Chondrocyte (in vitro differentiated cells): ENCODE data around the gene DLX3. TPM values are rescaled to one million over a fixed set of nuclear protein-coding genes. Genes with fewer than 3 reads are reported as not detected.

Experiments
- DNase-seq: peaks from one replicate; pipeline ENCODE4 v3.0.0; 2021; ENCODE audit warnings: mixed read lengths, low spot score
- H3K27ac Mint-ChIP-seq: one replicate; pipeline ENCODE4 v1.8.0; 2021; ENCODE audit warnings: mild to moderate bottlenecking, moderate library complexity, mixed read lengths; ENCODE audit not compliant: unreplicated experiment
- H3K27me3 Mint-ChIP-seq: 2 replicates; pipeline ENCODE4 v1.8.0; 2021; ENCODE audit warnings: low read depth, mixed read lengths
- H3K36me3 Mint-ChIP-seq: 2 replicates; pipeline ENCODE4 v1.8.0; 2021; ENCODE audit warnings: low read depth, mixed read lengths
- H3K4me1 Mint-ChIP-seq: 2 replicates; pipeline ENCODE4 v1.8.0; 2021; ENCODE audit warnings: low read depth, mild to moderate bottlenecking, mixed read lengths
- H3K4me3 Mint-ChIP-seq: one replicate; pipeline ENCODE4 v1.8.0; 2021; ENCODE audit warnings: mild to moderate bottlenecking, moderate library complexity, mixed read lengths; ENCODE audit not compliant: unreplicated experiment
- H3K9me3 Mint-ChIP-seq: 2 replicates; pipeline ENCODE4 v1.8.0; 2021; ENCODE audit warnings: low read depth, mixed read lengths
- total RNA-seq: library from RNA; stranded (reverse); gene quantifications from 3 replicates; pipeline ENCODE4 v1.2.1, GENCODE V29; 2021
- TF ChIP-seq, protein P1 (sequence below): fragments of 200-600 bp; sonication (generic); IDR thresholded peaks from 2 replicates; pipeline ENCODE4 v1.5.0; 2021; ENCODE audit warnings: antibody characterized with exemption, mild to moderate bottlenecking, moderate library complexity

DLX3 gene
- total RNA-seq, 1 donor from 2014 or later: 0.10 TPM

DNA sequence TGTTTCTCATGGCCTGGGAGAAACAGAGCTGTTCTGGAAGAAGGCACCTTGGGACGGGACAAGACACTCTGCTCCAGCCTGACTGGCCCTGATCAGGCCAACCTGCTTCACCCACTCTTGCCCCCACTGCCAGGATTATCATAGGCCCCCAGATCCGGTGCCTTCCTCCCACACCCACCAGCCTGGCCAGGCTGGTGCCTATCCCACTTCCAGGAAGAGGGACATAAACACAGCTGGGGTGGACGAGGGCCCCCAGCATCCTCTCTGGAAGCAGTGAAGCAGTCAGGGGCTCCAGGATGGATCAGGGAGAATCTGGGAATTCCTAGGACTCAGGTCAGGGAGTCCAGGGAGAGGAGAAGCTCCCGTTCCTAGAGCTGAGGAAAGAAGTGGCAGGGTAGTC is 44.0 kb upstream of the DLX3 start:
- H3K36me3 Mint-ChIP-seq: no peaks in the 10 kb centered on the region
- H3K9me3 Mint-ChIP-seq: no peaks in the 10 kb centered on the region
- no peak overlapping the region for H3K27ac Mint-ChIP-seq
- TF ChIP-seq, protein P1, sequence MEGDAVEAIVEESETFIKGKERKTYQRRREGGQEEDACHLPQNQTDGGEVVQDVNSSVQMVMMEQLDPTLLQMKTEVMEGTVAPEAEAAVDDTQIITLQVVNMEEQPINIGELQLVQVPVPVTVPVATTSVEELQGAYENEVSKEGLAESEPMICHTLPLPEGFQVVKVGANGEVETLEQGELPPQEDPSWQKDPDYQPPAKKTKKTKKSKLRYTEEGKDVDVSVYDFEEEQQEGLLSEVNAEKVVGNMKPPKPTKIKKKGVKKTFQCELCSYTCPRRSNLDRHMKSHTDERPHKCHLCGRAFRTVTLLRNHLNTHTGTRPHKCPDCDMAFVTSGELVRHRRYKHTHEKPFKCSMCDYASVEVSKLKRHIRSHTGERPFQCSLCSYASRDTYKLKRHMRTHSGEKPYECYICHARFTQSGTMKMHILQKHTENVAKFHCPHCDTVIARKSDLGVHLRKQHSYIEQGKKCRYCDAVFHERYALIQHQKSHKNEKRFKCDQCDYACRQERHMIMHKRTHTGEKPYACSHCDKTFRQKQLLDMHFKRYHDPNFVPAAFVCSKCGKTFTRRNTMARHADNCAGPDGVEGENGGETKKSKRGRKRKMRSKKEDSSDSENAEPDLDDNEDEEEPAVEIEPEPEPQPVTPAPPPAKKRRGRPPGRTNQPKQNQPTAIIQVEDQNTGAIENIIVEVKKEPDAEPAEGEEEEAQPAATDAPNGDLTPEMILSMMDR: no peak
- DNase-seq: peak; percentile 51
- no peaks in the 10 kb centered on the region for H3K27me3 Mint-ChIP-seq
- no peak overlapping the region for H3K4me3 Mint-ChIP-seq
- peaks cover 54% of the 10 kb centered on the region for H3K4me1 Mint-ChIP-seq

DNA sequence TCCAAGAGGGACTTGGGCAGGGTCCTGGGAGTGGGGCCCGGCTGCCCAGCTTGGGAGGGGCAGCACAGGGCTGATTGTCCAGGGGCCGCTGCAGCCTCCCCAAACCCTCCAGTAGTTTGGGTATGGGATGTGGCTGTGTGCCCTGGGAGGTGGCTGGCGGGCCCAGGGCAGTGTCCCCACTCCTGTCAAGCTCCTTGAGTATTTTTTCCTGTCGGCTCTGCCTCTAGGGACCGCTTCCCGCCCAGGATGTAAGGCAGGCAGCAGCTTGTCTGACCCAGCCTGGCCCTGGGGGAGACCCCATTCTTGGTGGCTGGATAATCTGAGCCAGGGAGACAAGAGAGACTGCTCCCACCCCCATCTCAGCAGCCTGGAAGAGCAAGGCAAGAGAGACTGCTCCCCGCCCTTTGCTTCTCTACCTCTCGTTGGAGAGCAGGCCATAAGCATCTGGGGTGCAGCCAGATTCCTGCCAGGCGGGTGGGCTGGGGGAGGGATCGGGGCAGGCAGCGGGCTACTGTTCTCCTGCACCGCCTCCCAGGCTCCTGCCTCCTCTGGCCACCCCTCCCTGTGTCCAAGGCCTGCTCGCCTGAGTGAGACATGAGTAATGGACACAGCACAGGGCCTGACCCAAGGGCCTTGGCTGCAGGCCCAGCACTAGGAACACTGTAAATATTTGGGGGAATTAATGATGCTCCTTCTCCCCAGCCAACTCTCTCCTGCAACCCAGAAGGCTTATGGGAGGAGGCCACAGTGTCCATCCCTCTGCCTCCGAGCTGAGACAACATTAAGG is 42.5 kb upstream of the DLX3 start:
- H3K4me1 Mint-ChIP-seq: peaks cover 52% of the 10 kb centered on the region

DNA sequence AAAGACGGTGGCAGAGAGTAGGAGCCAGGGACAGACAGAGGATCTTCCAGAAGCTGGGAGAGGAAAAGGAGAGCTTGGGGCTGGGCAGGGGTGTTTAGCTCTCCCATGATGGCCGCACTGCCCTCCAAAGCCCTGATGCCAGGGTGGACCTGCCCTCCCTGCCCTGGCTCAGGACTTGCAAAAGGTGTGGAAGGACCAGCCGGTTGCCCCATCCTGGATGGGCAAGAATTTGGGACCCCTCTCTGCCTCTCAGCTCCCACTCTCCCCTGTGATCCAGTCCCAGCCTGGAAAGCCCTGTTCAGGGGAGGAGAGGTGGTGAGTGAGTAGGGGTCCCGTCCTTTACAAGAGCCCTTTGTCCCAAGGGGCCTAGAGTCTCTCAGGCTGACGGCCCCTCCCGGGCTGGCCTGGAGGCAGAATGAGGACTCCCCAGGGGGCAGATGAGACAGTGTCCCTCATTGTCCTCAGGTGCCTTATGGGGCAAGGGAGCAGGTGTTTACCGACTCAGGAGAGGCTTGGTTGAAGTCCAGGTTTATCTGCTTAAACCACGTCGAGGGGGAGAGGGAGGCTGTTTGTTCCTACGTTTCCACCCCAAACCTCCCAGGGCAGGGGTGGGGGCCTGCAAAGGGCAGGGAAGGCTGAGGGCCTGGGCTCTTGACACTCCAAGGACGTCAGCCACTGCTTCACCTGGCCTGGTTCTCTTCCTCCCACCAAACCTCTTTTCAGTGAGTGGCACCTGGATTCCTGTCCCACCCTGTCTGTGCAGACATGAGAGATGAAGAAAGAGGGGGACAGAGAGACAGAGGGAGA is 41.6 kb upstream of the DLX3 start:
- Mint-ChIP-seq H3K36me3 (no peaks in the 10 kb centered on the region), H3K27me3 (no peaks in the 10 kb centered on the region)

More for the DNA sequence above, 42.5 kb upstream of the DLX3 start:
- H3K36me3 Mint-ChIP-seq: no peaks in the 10 kb centered on the region
- H3K4me3 Mint-ChIP-seq: no peak overlapping the region
- no peaks in the 10 kb centered on the region for H3K9me3 Mint-ChIP-seq
- peak; percentile 89 for DNase-seq
- H3K27ac Mint-ChIP-seq: peak overlapping the region; percentile 61
- TF ChIP-seq, protein P1: no peak
- no peaks in the 10 kb centered on the region for H3K27me3 Mint-ChIP-seq

DNA sequence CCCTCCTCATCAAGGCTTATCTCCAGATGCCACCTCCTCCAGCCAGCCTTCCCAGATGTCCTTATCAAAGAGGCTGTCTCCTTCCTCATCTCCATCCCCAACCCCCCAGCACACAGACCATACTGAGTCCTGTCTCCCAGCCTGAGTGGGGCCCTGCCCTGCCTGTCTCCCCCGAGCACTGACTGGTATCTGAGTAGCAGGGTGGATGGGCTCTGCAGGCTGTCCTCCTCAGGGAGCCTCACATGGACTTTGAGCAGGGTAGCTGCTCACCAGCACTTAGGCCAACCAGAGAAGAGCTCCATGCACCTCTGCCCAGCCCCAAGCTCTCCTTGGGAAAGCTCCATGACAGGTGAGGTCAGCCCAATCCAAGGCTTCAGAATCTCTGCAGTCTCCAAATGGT is 40.9 kb upstream of the DLX3 start:
- Mint-ChIP-seq H3K4me3 (no peak overlapping the region), H3K27ac (no peak overlapping the region), H3K36me3 (no peaks in the 10 kb centered on the region), H3K27me3 (no peaks in the 10 kb centered on the region), H3K9me3 (no peaks in the 10 kb centered on the region), H3K4me1 (peaks cover 61% of the 10 kb centered on the region)
- TF ChIP-seq, protein P1: no peak
- peak; percentile 64 for DNase-seq

More for the DNA sequence above, 41.6 kb upstream of the DLX3 start:
- Mint-ChIP-seq H3K4me1 (peaks cover 54% of the 10 kb centered on the region), H3K27ac (peak overlapping the region; percentile 81), H3K4me3 (no peak overlapping the region), H3K9me3 (no peaks in the 10 kb centered on the region)
- DNase-seq: peak; percentile 59
- TF ChIP-seq, protein P1: no peak

DNA sequence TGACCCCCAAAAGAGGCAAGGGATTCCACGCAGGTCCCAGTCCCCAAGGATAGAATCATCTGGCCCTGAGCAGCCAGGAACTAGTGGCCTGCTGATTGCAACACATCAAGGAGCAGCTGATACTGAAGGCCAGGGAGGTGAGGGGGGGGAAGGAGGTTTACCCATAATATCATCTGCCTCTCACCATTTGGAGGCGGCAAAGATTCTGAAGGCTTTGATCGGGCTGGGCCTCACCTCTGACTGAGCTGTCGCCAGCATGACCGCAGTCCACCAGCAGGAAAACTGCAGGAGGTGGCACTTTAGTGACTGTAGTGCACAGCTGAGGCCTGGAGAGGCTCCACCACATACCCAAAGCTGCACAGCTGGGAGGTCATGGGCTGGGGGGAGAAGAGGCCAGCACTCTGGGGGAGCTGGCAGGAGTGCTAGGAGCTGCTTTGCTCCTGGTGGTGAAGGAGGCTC is 40.4 kb upstream of the DLX3 start:
- TF ChIP-seq, protein P1: peak; percentile 24
- no peaks in the 10 kb centered on the region for H3K36me3 Mint-ChIP-seq
- no peak overlapping the region for H3K27ac Mint-ChIP-seq
- H3K27me3 Mint-ChIP-seq: no peaks in the 10 kb centered on the region
- DNase-seq: peak; percentile 59
- H3K9me3 Mint-ChIP-seq: no peaks in the 10 kb centered on the region
- H3K4me3 Mint-ChIP-seq: no peak overlapping the region
- peaks cover 66% of the 10 kb centered on the region for H3K4me1 Mint-ChIP-seq
